Measurements from ENCODE around the gene TOLLIP.
"Not testable (repeated sequence)": the region's sequence is repeated elsewhere in the genome, so short reads cannot be mapped to it uniquely, and the experiment has no call there.

TOLLIP gene

GRCh38 chr11:1260023-1260501, 49.4 kb downstream of the TOLLIP start:
- DNase-seq, result peak; percentile 30

GRCh38 chr11:1259561-1259960, 49.9 kb downstream of the TOLLIP start:
- no peak for DNase-seq

GRCh38 chr11:1259076-1259461, 50.4 kb downstream of the TOLLIP start:
- DNase-seq, result no peak

- DNase-seq, result no peak
Measured at GRCh38 chr11:1258401-1259075, 50.9 kb downstream of the TOLLIP start.

- no peak for DNase-seq
Measured at GRCh38 chr11:1257916-1258315, 51.5 kb downstream of the TOLLIP start.

GRCh38 chr11:1257366-1257765, 52.1 kb downstream of the TOLLIP start:
- DNase-seq, result no peak

- no peak for DNase-seq
Measured at GRCh38 chr11:1256257-1257045, 53.0 kb downstream of the TOLLIP start.

- no peak for DNase-seq
Measured at GRCh38 chr11:1255151-1255550, 54.3 kb downstream of the TOLLIP start.

- no peak for DNase-seq
Measured at GRCh38 chr11:1254733-1255132, 54.7 kb downstream of the TOLLIP start.

- no peak for DNase-seq
Measured at GRCh38 chr11:1254086-1254648, 55.3 kb downstream of the TOLLIP start.

- DNase-seq, result no peak
Measured at GRCh38 chr11:1253103-1253485, 56.3 kb downstream of the TOLLIP start.

GRCh38 chr11:1252371-1253102, 56.9 kb downstream of the TOLLIP start:
- no peak for DNase-seq

- no peak for DNase-seq
Measured at GRCh38 chr11:1251236-1251770, 58.1 kb downstream of the TOLLIP start.

GRCh38 chr11:1250411-1250810, 59.0 kb downstream of the TOLLIP start:
- DNase-seq, result not testable (repeated sequence)

- not testable (repeated sequence) for DNase-seq
Measured at GRCh38 chr11:1248951-1249350, 60.5 kb downstream of the TOLLIP start.

GRCh38 chr11:1247026-1247425, 62.4 kb downstream of the TOLLIP start:
- not testable (repeated sequence) for DNase-seq

- not testable (repeated sequence) for DNase-seq
Measured at GRCh38 chr11:1246301-1246700, 63.1 kb downstream of the TOLLIP start.

GRCh38 chr11:1245717-1246116, 63.7 kb downstream of the TOLLIP start:
- DNase-seq, result not testable (repeated sequence)

- not testable (repeated sequence) for DNase-seq
Measured at GRCh38 chr11:1244557-1244956, 64.9 kb downstream of the TOLLIP start.

GRCh38 chr11:1243521-1243920, 65.9 kb downstream of the TOLLIP start:
- not testable (repeated sequence) for DNase-seq

- not testable (repeated sequence) for DNase-seq
Measured at GRCh38 chr11:1242751-1243150, 66.7 kb downstream of the TOLLIP start.

- DNase-seq, result no peak
Measured at GRCh38 chr11:1242289-1242688, 67.1 kb downstream of the TOLLIP start.

- no peak for DNase-seq
Measured at GRCh38 chr11:1241706-1242105, 67.7 kb downstream of the TOLLIP start.

Data from NCI-H69 (cell line).